ENCODE results near the gene NFASC.

DNA sequence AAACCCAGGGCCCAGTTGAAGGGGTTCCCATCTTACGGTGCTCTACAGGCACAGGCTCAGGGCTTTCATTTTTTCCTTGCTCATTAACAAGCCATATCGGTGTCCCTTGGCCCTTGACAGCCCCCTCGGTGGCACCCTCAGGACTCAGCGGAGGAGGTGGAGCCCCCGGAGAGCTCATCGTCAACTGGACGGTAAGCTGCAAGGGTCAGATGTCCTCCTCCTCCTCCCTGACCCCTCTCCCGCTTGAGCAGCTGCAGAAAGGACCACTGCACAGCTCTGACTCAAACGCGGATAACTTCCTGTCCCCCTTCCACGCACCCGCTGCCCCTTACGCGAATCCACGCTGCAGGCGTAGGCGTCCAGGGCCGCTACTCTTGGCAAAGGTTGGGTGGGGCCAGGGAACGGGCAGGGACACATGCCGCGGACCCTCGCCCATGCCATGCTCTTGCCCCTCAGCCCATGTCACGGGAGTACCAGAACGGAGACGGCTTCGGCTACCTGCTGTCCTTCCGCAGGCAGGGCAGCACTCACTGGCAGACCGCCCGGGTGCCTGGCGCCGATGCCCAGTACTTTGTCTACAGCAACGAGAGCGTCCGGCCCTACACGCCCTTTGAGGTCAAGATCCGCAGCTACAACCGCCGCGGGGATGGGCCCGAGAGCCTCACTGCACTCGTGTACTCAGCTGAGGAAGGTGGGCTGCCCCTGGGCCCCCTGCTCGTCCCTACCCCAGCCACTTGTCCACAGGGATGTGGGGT, 198.9 kb downstream of the NFASC start:
- TF ChIP-seq POLR2A (IDR thresholded peaks at IDR 0.05), result no peak
- TF ChIP-seq, protein P1, sequence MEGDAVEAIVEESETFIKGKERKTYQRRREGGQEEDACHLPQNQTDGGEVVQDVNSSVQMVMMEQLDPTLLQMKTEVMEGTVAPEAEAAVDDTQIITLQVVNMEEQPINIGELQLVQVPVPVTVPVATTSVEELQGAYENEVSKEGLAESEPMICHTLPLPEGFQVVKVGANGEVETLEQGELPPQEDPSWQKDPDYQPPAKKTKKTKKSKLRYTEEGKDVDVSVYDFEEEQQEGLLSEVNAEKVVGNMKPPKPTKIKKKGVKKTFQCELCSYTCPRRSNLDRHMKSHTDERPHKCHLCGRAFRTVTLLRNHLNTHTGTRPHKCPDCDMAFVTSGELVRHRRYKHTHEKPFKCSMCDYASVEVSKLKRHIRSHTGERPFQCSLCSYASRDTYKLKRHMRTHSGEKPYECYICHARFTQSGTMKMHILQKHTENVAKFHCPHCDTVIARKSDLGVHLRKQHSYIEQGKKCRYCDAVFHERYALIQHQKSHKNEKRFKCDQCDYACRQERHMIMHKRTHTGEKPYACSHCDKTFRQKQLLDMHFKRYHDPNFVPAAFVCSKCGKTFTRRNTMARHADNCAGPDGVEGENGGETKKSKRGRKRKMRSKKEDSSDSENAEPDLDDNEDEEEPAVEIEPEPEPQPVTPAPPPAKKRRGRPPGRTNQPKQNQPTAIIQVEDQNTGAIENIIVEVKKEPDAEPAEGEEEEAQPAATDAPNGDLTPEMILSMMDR (IDR thresholded peaks at IDR 0.05), result no peak
